SU-DHL-6 (cell line): ENCODE measurements around the gene DNAH12.

ENCODE experiments used
- CTCF ChIP-seq: fragments of 200-600 bp; sonication (generic); IDR thresholded peaks from one replicate; pipeline ENCODE4 v1.5.1; 2017; ENCODE audit warnings: antibody characterized with exemption, mild to moderate bottlenecking, low read length, moderate library complexity; ENCODE audit not compliant: insufficient read depth, poor library complexity, severe bottlenecking
- EZH2phosphoT487 ChIP-seq: fragments of 200-600 bp; sonication (generic), shearing (Covaris generic); conservative IDR thresholded peaks from 2 replicates; pipeline ENCODE4 v1.6.1; 2018; ENCODE audit warnings: mild to moderate bottlenecking, antibody characterized with exemption, low read length, moderate library complexity, mixed read lengths

GRCh38 chr3:57411715-57412114, 132.4 kb downstream of the DNAH12 start:
- TF ChIP-seq CTCF: no peak
- no peak for TF ChIP-seq EZH2phosphoT487
